Nephron progenitor cell (in vitro differentiated cells): Measurements from ENCODE around the gene PRR16.

Experiments
- DNase-seq: peaks from one replicate; pipeline ENCODE4 v3.0.0; 2021
- H3K27ac Mint-ChIP-seq: 2 replicates; pipeline ENCODE4 v1.8.0; 2021; ENCODE audit warnings: mild to moderate bottlenecking, moderate library complexity, mixed read lengths
- H3K27me3 Mint-ChIP-seq: 2 replicates; pipeline ENCODE4 v1.8.0; 2021; ENCODE audit warnings: mild to moderate bottlenecking, low read depth, mixed read lengths; ENCODE audit not compliant: poor library complexity
- H3K36me3 Mint-ChIP-seq: 2 replicates; pipeline ENCODE4 v1.8.0; 2021; ENCODE audit warnings: low read depth, mixed read lengths
- H3K4me1 Mint-ChIP-seq: 2 replicates; pipeline ENCODE4 v1.8.0; 2021; ENCODE audit warnings: mixed read lengths
- H3K4me3 Mint-ChIP-seq: 2 replicates; pipeline ENCODE4 v1.8.0; 2021; ENCODE audit warnings: mild to moderate bottlenecking, moderate library complexity, mixed read lengths
- H3K9me3 Mint-ChIP-seq: 2 replicates; pipeline ENCODE4 v1.8.0; 2021; ENCODE audit warnings: mild to moderate bottlenecking, moderate library complexity, mixed read lengths
- TF ChIP-seq, protein P1 (sequence below): fragments of 200-600 bp; sonication (generic); IDR thresholded peaks from 2 replicates; pipeline ENCODE4 v1.5.0; 2021; ENCODE audit warnings: antibody characterized with exemption

Gene PRR16

GRCh38 chr5:120632430-120632829 lies 168.3 kb downstream of the PRR16 start:
- no peaks in the 10 kb centered on the region for H3K9me3 Mint-ChIP-seq
- H3K27ac Mint-ChIP-seq = no peak overlapping the region
- H3K4me3 Mint-ChIP-seq = no peak overlapping the region
- H3K4me1 Mint-ChIP-seq = no peaks in the 10 kb centered on the region
- TF ChIP-seq, protein P1, sequence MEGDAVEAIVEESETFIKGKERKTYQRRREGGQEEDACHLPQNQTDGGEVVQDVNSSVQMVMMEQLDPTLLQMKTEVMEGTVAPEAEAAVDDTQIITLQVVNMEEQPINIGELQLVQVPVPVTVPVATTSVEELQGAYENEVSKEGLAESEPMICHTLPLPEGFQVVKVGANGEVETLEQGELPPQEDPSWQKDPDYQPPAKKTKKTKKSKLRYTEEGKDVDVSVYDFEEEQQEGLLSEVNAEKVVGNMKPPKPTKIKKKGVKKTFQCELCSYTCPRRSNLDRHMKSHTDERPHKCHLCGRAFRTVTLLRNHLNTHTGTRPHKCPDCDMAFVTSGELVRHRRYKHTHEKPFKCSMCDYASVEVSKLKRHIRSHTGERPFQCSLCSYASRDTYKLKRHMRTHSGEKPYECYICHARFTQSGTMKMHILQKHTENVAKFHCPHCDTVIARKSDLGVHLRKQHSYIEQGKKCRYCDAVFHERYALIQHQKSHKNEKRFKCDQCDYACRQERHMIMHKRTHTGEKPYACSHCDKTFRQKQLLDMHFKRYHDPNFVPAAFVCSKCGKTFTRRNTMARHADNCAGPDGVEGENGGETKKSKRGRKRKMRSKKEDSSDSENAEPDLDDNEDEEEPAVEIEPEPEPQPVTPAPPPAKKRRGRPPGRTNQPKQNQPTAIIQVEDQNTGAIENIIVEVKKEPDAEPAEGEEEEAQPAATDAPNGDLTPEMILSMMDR = no peak
- no peaks in the 10 kb centered on the region for H3K27me3 Mint-ChIP-seq
- DNase-seq = no peak
- H3K36me3 Mint-ChIP-seq = no peaks in the 10 kb centered on the region

GRCh38 chr5:120638449-120638848 lies 174.3 kb downstream of the PRR16 start:
- Mint-ChIP-seq H3K9me3 (no peaks in the 10 kb centered on the region), H3K4me1 (no peaks in the 10 kb centered on the region), H3K27me3 (no peaks in the 10 kb centered on the region), H3K36me3 (no peaks in the 10 kb centered on the region), H3K4me3 (no peak overlapping the region), H3K27ac (no peak overlapping the region)
- DNase-seq = no peak
- TF ChIP-seq, protein P1 = no peak

- Mint-ChIP-seq H3K36me3 (no peaks in the 10 kb centered on the region), H3K4me3 (no peak overlapping the region), H3K4me1 (no peaks in the 10 kb centered on the region), H3K9me3 (no peaks in the 10 kb centered on the region), H3K27ac (peak overlapping the region; percentile 60), H3K27me3 (no peaks in the 10 kb centered on the region)
- no peak for DNase-seq
- TF ChIP-seq, protein P1 = no peak
Observed at GRCh38 chr5:120640778-120641177, 176.7 kb downstream of the PRR16 start.

GRCh38 chr5:120644516-120644915 lies 180.4 kb downstream of the PRR16 start:
- Mint-ChIP-seq H3K27me3 (no peaks in the 10 kb centered on the region), H3K4me3 (no peak overlapping the region), H3K9me3 (no peaks in the 10 kb centered on the region), H3K4me1 (peaks cover 11% of the 10 kb centered on the region), H3K36me3 (no peaks in the 10 kb centered on the region), H3K27ac (no peak overlapping the region)
- DNase-seq = no peak
- TF ChIP-seq, protein P1 = no peak

- DNase-seq = peak; percentile 59
- Mint-ChIP-seq H3K27ac (no peak overlapping the region), H3K36me3 (no peaks in the 10 kb centered on the region), H3K4me3 (no peak overlapping the region), H3K9me3 (no peaks in the 10 kb centered on the region), H3K27me3 (no peaks in the 10 kb centered on the region), H3K4me1 (no peaks in the 10 kb centered on the region)
- TF ChIP-seq, protein P1 = peak; percentile 65
Observed at GRCh38 chr5:120655828-120656435, 191.8 kb downstream of the PRR16 start.

DNA sequence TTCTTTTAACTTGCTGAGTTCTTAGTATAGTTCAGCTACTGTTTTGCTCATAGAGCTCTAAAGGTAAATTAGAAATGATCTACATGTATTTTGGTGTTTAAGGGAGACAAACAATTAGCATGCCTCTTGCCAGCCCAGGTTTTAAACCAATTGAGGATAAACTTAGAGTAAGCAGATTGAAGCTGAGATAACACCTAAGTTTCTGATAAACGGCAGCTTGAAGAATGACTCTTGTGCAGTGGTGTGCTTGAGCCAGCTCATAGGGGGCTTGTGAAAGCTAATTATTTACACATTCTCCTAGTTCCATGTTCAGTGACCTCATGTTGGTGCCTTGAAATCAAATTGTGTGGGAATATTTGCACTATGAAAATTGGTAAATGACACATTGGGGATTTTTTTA lies 193.0 kb downstream of the PRR16 start:
- Mint-ChIP-seq H3K27me3 (no peaks in the 10 kb centered on the region), H3K4me3 (no peak overlapping the region), H3K36me3 (no peaks in the 10 kb centered on the region), H3K27ac (no peak overlapping the region), H3K9me3 (no peaks in the 10 kb centered on the region), H3K4me1 (no peaks in the 10 kb centered on the region)
- TF ChIP-seq, protein P1 = no peak
- DNase-seq = no peak
